ENCODE data around the gene RAD51C.
"Not testable (repeated sequence)": the region's sequence is repeated elsewhere in the genome, so short reads cannot be mapped to it uniquely, and the experiment has no call there.

RAD51C gene

GRCh38 chr17:58764373-58764772, 72.0 kb downstream of the RAD51C start:
- no peak for DNase-seq (ENCODE audit: low read depth, low spot score)
- ChIA-PET POLR2A (no interaction called here), CTCF (no interaction called here)
- H3K4me3 ChIP-seq (ENCODE audit: low read depth, low read length) = no peak overlapping the region
- TF ChIP-seq, protein P1, sequence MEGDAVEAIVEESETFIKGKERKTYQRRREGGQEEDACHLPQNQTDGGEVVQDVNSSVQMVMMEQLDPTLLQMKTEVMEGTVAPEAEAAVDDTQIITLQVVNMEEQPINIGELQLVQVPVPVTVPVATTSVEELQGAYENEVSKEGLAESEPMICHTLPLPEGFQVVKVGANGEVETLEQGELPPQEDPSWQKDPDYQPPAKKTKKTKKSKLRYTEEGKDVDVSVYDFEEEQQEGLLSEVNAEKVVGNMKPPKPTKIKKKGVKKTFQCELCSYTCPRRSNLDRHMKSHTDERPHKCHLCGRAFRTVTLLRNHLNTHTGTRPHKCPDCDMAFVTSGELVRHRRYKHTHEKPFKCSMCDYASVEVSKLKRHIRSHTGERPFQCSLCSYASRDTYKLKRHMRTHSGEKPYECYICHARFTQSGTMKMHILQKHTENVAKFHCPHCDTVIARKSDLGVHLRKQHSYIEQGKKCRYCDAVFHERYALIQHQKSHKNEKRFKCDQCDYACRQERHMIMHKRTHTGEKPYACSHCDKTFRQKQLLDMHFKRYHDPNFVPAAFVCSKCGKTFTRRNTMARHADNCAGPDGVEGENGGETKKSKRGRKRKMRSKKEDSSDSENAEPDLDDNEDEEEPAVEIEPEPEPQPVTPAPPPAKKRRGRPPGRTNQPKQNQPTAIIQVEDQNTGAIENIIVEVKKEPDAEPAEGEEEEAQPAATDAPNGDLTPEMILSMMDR (IDR thresholded peaks at IDR 0.05; ENCODE audit: insufficient read depth, low read length, missing control alignments) = no peak

DNA sequence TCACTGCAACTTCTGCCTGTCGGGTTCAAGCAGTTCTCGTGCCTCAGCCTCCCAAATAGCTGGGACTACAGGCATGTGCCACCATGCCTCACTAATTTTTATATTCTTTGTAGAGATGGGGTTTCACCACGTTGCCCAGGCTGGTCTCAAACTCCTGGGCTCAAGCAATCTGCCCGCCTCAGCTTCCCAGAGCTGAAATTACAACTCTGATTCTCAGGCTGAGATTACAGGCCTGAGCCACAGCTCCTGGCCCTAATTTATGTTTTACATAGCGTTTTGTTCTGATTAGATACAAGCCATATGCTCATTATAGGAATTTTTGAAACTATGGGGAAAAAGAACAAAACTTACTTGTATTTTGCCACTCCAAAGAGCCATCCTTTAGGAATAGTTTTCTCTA, 86.1 kb downstream of the RAD51C start:
- H3K4me3 ChIP-seq (ENCODE audit: low read depth, low read length); POLR2A ChIA-PET; DNase-seq (ENCODE audit: low read depth, low spot score); CTCF ChIA-PET: not testable (repeated sequence)

- POLR2A ChIA-PET = no interaction called here
- CTCF ChIA-PET = no interaction called here
- DNase-seq (ENCODE audit: low read depth, low spot score) = no peak
- H3K4me3 ChIP-seq (ENCODE audit: low read depth, low read length) = no peak overlapping the region
- TF ChIP-seq, protein P1 (IDR thresholded peaks at IDR 0.05; ENCODE audit: insufficient read depth, low read length, missing control alignments) = no peak
These were observed 87.0 kb downstream of the RAD51C start for GRCh38 chr17:58779446-58779845.

DNA sequence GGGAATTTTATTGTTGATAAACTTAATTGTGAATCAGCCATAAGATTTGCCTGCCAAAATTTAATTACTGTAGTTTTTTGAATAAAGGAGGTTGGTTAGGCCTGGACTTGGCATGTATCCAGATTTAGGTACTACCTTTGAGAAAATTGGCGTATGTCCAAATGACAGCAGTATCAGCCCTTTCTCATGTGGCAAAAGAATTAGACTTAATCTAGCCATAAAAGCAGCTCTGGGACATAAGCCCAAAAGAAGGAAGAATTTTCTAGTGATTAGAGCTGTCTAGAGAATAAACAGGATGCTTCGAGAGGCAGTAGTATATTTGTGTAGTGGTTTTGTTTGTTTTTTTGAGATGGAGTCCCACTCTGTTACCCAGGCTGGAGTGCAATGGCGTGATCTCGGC, 91.0 kb downstream of the RAD51C start:
- no peak overlapping the region for H3K4me3 ChIP-seq (ENCODE audit: low read depth, low read length)
- POLR2A ChIA-PET = no interaction called here
- DNase-seq (ENCODE audit: low read depth, low spot score) = no peak
- CTCF ChIA-PET = no interaction called here
- TF ChIP-seq, protein P1 (IDR thresholded peaks at IDR 0.05; ENCODE audit: insufficient read depth, low read length, missing control alignments) = no peak

- no peak overlapping the region for H3K4me3 ChIP-seq (ENCODE audit: low read depth, low read length)
- TF ChIP-seq, protein P1 (IDR thresholded peaks at IDR 0.05; ENCODE audit: insufficient read depth, low read length, missing control alignments) = no peak
- ChIA-PET POLR2A (no interaction called here), CTCF (no interaction called here)
- no peak for DNase-seq (ENCODE audit: low read depth, low spot score)
These were observed 92.7 kb downstream of the RAD51C start for GRCh38 chr17:58785097-58785496.

Data from AG04449 (cell line).